Endothelial cell of umbilical vein (primary cell): Measurements from ENCODE around the gene ULK1. TPM values are rescaled to one million over a fixed set of nuclear protein-coding genes. Genes with fewer than 3 reads are reported as not detected.

Experiments used
- BruUV-seq: library from RNA; stranded (reverse); fragments of 400-500 nt; replicated peaks from 2 replicates; lab custom pipeline; 2021; lab: Mats Ljungman, UMichigan
- CTCF ChIA-PET: fragments of 300-600, 350-600 bp; sonication (Branson Sonifier 250); formaldehyde crosslinking; loops from one replicate; lab custom pipeline; 2021; ENCODE audit warnings: antibody characterized with exemption, inconsistent platforms; lab: Charles Lee
- POLR2A ChIA-PET: fragments of 300-600, 350-600 bp; sonication (Branson Sonifier 250); formaldehyde crosslinking; loops from one replicate; lab custom pipeline; 2021; ENCODE audit warnings: antibody characterized with exemption, inconsistent platforms; lab: Charles Lee
- DNase-seq: peaks from one replicate; pipeline ENCODE4 v3.0.0-alpha.2; 2011; ENCODE audit warnings: low read depth, low spot score
- FAIRE-seq: peaks from 2 replicates; lab custom pipeline; 2011; peaks lifted over from hg19 to GRCh38; lab: Jason Lieb, UNC
- H2AFZ ChIP-seq: 2 replicates; pipeline ENCODE4 v1.6.0; 2012; ENCODE audit warnings: low read depth, low read length, control low read depth, inconsistent platforms
- H3K27ac ChIP-seq: 2 replicates; pipeline ENCODE4 v1.5.1; 2011; ENCODE audit warnings: low read depth, mild to moderate bottlenecking, control low read depth, low read length, moderate library complexity; ENCODE audit not compliant: insufficient read depth
- H3K27me3 ChIP-seq, 2 experiments: 2 replicates each; pipeline versions ENCODE4 v1.6.0 to v1.6.1; 2011; ENCODE audit warnings: low read length in 2 of 2, mixed read lengths in 1 of 2; ENCODE audit not compliant: control insufficient read depth in 2 of 2, insufficient read depth in 2 of 2
- H3K36me3 ChIP-seq, 2 experiments: 2 replicates in 1 of 2; 3 replicates in 1 of 2; pipeline ENCODE4 v1.5.1; 2011; ENCODE audit warnings: low read length in 2 of 2, mild to moderate bottlenecking in 1 of 2, moderate library complexity in 1 of 2; ENCODE audit not compliant: control insufficient read depth in 2 of 2, insufficient read depth in 2 of 2; ENCODE audit errors: extremely low read depth in 1 of 2
- H3K4me1 ChIP-seq: 3 replicates; pipeline ENCODE4 v1.5.1; 2011; ENCODE audit warnings: mild to moderate bottlenecking, low read length; ENCODE audit not compliant: control insufficient read depth, insufficient read depth; ENCODE audit errors: extremely low read depth
- H3K4me2 ChIP-seq: 2 replicates; pipeline ENCODE4 v1.6.1; 2011; ENCODE audit warnings: low read length, control low read depth, mixed read lengths; ENCODE audit not compliant: insufficient read depth
- H3K4me3 ChIP-seq, 3 experiments: fragments of 200-600 bp in 1 of 3; sonication (generic), shearing (Covaris generic) in 1 of 3; replicated peaks in 1 of 3; 2 replicates each; pipeline ENCODE4 v1.5.1; 2011 to 2016; ENCODE audit warnings: control low read depth in 3 of 3, low read length in 3 of 3, mild to moderate bottlenecking in 2 of 3, inconsistent platforms in 1 of 3, low read depth in 1 of 3, moderate library complexity in 1 of 3; ENCODE audit not compliant: insufficient read depth in 1 of 3
- H3K79me2 ChIP-seq: 2 replicates; pipeline ENCODE4 v1.6.0; 2012; ENCODE audit warnings: low read length, inconsistent platforms; ENCODE audit not compliant: control insufficient read depth, insufficient read depth
- H3K9ac ChIP-seq: replicated peaks from 2 replicates; pipeline ENCODE3; 2011; ENCODE audit warnings: low read length, control low read depth; ENCODE audit not compliant: insufficient read depth; ENCODE audit errors: extremely low read depth
- H3K9me1 ChIP-seq: replicated peaks from 3 replicates; pipeline ENCODE4 v1.6.0; 2011; ENCODE audit warnings: mild to moderate bottlenecking, low read length; ENCODE audit not compliant: control insufficient read depth, insufficient read depth; ENCODE audit errors: extremely low read depth
- H3K9me3 ChIP-seq: replicated peaks from 2 replicates; pipeline ENCODE4 v1.5.1; 2012; ENCODE audit warnings: low read length, inconsistent platforms; ENCODE audit not compliant: control insufficient read depth, insufficient read depth
- H4K20me1 ChIP-seq: replicated peaks from 2 replicates; pipeline ENCODE3; 2011; ENCODE audit warnings: mild to moderate bottlenecking, low read length; ENCODE audit not compliant: control insufficient read depth, insufficient read depth; ENCODE audit errors: extremely low read depth
- EZH2 ChIP-seq: IDR thresholded peaks from 2 replicates; pipeline ENCODE4 v1.6.1; 2012; ENCODE audit warnings: borderline replicate concordance, low read depth, mild to moderate bottlenecking, moderate library complexity, low read length, inconsistent platforms; ENCODE audit not compliant: severe bottlenecking
- FOS ChIP-seq: IDR thresholded peaks from 2 replicates; pipeline ENCODE4 v1.6.1; 2011; ENCODE audit warnings: mild to moderate bottlenecking, low read length, moderate library complexity, borderline replicate concordance; ENCODE audit not compliant: insufficient read depth
- GATA2 ChIP-seq: IDR thresholded peaks from 2 replicates; pipeline ENCODE4 v1.7.0; 2011; ENCODE audit warnings: low read depth, mild to moderate bottlenecking, moderate library complexity, mixed read lengths, low read length; ENCODE audit not compliant: insufficient read length, insufficient read depth
- JUN ChIP-seq: IDR thresholded peaks from 2 replicates; pipeline ENCODE4 v1.6.1; 2011; ENCODE audit warnings: borderline replicate concordance, low read depth; ENCODE audit not compliant: insufficient read length, insufficient read depth
- MYC ChIP-seq: IDR thresholded peaks from one replicate; pipeline ENCODE4 v1.6.1; 2011; ENCODE audit warnings: mild to moderate bottlenecking, low read depth, low read length
- POLR2A ChIP-seq: IDR thresholded peaks from 2 replicates; pipeline ENCODE4 v1.6.1; 2012; ENCODE audit warnings: low read depth, mild to moderate bottlenecking, control low read depth, low read length
- POLR2AphosphoS5 ChIP-seq: IDR thresholded peaks from 2 replicates; pipeline ENCODE4 v1.6.1; 2012; ENCODE audit warnings: low read depth, mild to moderate bottlenecking, control low read depth, low read length, moderate library complexity; ENCODE audit not compliant: insufficient read depth
- dilution Hi-C: fragments of 300-500 bp; cut with MboI; formaldehyde crosslinking; loops from one replicate; pipeline ENCODE4 v1.15.0; 2019; ENCODE audit warnings: low sequenced_read_pairs; ENCODE audit not compliant: extremely low pct_ligation_motif_present
- intact Hi-C: fragments of 100-400 bp; cut with micrococcal nuclease; formaldehyde crosslinking; loops from one replicate; pipeline ENCODE4 v1.10.0; 2022
- polyA plus RNA-seq, 4 experiments: library from polyadenylated mRNA; depleted of rRNA in 3 of 4; stranded (reverse) in 3 of 4; unstranded in 1 of 4; fragments of >200 nt; gene quantifications; 2 replicates each; pipeline versions ENCODE4 v1.2.1 to v1.2.3, GENCODE V29; 2011 to 2012; ENCODE audit warnings: missing spikeins in 1 of 4
- total RNA-seq: library from RNA; stranded (reverse); gene quantifications from 2 replicates; pipeline ENCODE4 v1.2.3, GENCODE V29; 2021
- TF ChIP-seq, protein P1 (sequence below), 2 donors: IDR thresholded peaks; 1 replicate in 1 of 2; 2 replicates in 1 of 2; pipeline ENCODE4 v1.5.1; 2011; ENCODE audit warnings: low read length in 2 of 2, mild to moderate bottlenecking in 2 of 2, moderate library complexity in 2 of 2, control low read depth in 1 of 2, inconsistent platforms in 1 of 2, low read depth in 1 of 2; ENCODE audit not compliant: insufficient read depth in 1 of 2; ENCODE audit errors: extremely low read depth in 1 of 2
- TF ChIP-seq, protein P2 (sequence below): IDR thresholded peaks from 2 replicates; pipeline ENCODE4 v1.6.1; 2011; ENCODE audit not compliant: insufficient read depth, insufficient read length

ULK1 gene
- total and polyA plus RNA-seq, 2 donors (not counting 3 experiments of a cell fraction or from before 2014, with no cell fraction given): 14.4 to 38.2 TPM

DNA sequence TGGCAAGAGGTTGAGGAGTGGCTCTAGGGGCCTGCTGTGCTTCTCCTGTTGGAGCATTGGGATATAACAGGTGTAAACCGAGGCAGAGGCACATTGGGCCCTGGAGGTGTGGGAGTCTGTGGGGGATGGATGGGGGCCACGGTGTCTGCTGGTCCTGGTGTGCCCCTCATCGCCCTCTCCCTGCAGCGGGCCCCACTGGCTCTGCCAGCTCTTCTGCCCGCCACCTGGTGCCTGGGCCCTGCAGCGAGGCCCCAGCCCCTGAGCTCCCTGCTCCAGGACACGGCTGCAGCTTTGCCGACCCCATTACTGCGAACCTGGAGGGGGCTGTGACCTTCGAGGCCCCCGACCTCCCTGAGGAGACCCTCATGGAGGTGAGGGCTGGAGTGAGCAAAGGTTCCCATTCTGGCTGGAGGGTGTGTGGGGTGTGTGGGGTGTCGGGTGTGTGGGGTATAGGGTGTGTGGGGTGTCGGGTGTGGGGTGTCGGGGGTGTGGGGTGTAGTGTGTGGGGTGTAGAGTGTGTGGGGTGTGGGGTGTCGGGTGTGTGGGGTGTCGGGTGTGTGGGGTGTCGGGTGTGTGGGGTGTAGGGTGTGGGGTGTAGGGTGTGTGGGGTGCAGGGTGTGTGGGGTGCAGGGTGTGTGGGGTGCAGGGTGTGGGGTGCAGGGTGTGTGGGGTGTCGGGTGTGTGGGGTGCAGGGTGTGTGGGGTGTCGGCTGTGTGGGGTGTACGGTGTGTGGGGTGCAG, 24.1 kb downstream of the ULK1 start:
- no peaks in the 10 kb centered on the region for H3K4me1 ChIP-seq
- no peak for FAIRE-seq
- POLR2A ChIA-PET: no interaction called here
- CTCF ChIA-PET: no interaction called here
- H3K9me3 ChIP-seq: no peaks in the 10 kb centered on the region
- H2AFZ ChIP-seq: no peak overlapping the region
- no peak overlapping the region for H3K9ac ChIP-seq
- H3K27me3 ChIP-seq: no peaks in the 10 kb centered on the region
- no TSS peak for BruUV-seq
- intact Hi-C loops: no loop called here
- TF ChIP-seq GATA2 (no peak), MYC (no peak), POLR2A (no peak), EZH2 (no peak), POLR2AphosphoS5 (no peak), JUN (no peak), FOS (no peak)
- TF ChIP-seq, protein P1, sequence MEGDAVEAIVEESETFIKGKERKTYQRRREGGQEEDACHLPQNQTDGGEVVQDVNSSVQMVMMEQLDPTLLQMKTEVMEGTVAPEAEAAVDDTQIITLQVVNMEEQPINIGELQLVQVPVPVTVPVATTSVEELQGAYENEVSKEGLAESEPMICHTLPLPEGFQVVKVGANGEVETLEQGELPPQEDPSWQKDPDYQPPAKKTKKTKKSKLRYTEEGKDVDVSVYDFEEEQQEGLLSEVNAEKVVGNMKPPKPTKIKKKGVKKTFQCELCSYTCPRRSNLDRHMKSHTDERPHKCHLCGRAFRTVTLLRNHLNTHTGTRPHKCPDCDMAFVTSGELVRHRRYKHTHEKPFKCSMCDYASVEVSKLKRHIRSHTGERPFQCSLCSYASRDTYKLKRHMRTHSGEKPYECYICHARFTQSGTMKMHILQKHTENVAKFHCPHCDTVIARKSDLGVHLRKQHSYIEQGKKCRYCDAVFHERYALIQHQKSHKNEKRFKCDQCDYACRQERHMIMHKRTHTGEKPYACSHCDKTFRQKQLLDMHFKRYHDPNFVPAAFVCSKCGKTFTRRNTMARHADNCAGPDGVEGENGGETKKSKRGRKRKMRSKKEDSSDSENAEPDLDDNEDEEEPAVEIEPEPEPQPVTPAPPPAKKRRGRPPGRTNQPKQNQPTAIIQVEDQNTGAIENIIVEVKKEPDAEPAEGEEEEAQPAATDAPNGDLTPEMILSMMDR (IDR thresholded peaks at IDR 0.05; ENCODE audit: extremely low read depth in 1 of 2, insufficient read depth in 1 of 2, low read depth in 1 of 2, low read length in 2 of 2): no peak
- TF ChIP-seq, protein P2, sequence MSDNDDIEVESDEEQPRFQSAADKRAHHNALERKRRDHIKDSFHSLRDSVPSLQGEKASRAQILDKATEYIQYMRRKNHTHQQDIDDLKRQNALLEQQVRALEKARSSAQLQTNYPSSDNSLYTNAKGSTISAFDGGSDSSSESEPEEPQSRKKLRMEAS: no peak
- H3K36me3 ChIP-seq: peaks cover 5 to 48% of the 10 kb centered on the region in 2 experiments
- H4K20me1 ChIP-seq: no peaks in the 10 kb centered on the region
- no peak overlapping the region for H3K4me2 ChIP-seq
- no peak for DNase-seq
- no peaks in the 10 kb centered on the region for H3K9me1 ChIP-seq
- no peak overlapping the region for H3K27ac ChIP-seq
- dilution Hi-C loops: no loop called here
- no peaks in the 10 kb centered on the region for H3K79me2 ChIP-seq
- no peak overlapping the region for H3K4me3 ChIP-seq
